ENCODE measurements around the gene NINL.

The NINL gene

GRCh38 chr20:25546048-25546447 lies 39.3 kb downstream of the NINL start:
- H3K4me3 ChIP-seq (ENCODE audit: low read depth, low read length) = no peak overlapping the region
- TF ChIP-seq CTCF (conservative IDR thresholded peaks at IDR 0.05; ENCODE audit: low read depth, low read length) = no peak
- no peak for DNase-seq (ENCODE audit: low read depth)

GRCh38 chr20:25545171-25545570 lies 40.2 kb downstream of the NINL start:
- TF ChIP-seq CTCF (conservative IDR thresholded peaks at IDR 0.05; ENCODE audit: low read depth, low read length) = no peak
- no peak overlapping the region for H3K4me3 ChIP-seq (ENCODE audit: low read depth, low read length)
- DNase-seq (ENCODE audit: low read depth) = no peak

GRCh38 chr20:25544734-25545133 lies 40.6 kb downstream of the NINL start:
- DNase-seq (ENCODE audit: low read depth) = peak; percentile 38
- no peak for TF ChIP-seq CTCF (conservative IDR thresholded peaks at IDR 0.05; ENCODE audit: low read depth, low read length)
- H3K4me3 ChIP-seq (ENCODE audit: low read depth, low read length) = no peak overlapping the region

GRCh38 chr20:25544311-25544710 lies 41.0 kb downstream of the NINL start:
- H3K4me3 ChIP-seq (ENCODE audit: low read depth, low read length) = no peak overlapping the region
- peak; percentile 53 for DNase-seq (ENCODE audit: low read depth)
- TF ChIP-seq CTCF (conservative IDR thresholded peaks at IDR 0.05; ENCODE audit: low read depth, low read length) = no peak

- no peak for TF ChIP-seq CTCF (conservative IDR thresholded peaks at IDR 0.05; ENCODE audit: low read depth, low read length)
- H3K4me3 ChIP-seq (ENCODE audit: low read depth, low read length) = no peak overlapping the region
- peak; percentile 55 for DNase-seq (ENCODE audit: low read depth)
Observed at GRCh38 chr20:25543068-25543467, 42.3 kb downstream of the NINL start.

- DNase-seq (ENCODE audit: low read depth) = peak; percentile 71
- peak overlapping the region; percentile 4 for H3K4me3 ChIP-seq (ENCODE audit: low read depth, low read length)
- no peak for TF ChIP-seq CTCF (conservative IDR thresholded peaks at IDR 0.05; ENCODE audit: low read depth, low read length)
Observed at GRCh38 chr20:25541676-25542075, 43.7 kb downstream of the NINL start.

GRCh38 chr20:25539742-25540672 lies 45.3 kb downstream of the NINL start:
- no peak overlapping the region for H3K4me3 ChIP-seq (ENCODE audit: low read depth, low read length)
- peak; percentile 59 for TF ChIP-seq CTCF (conservative IDR thresholded peaks at IDR 0.05; ENCODE audit: low read depth, low read length)
- DNase-seq (ENCODE audit: low read depth) = peak; percentile 58
